Head of caudate nucleus (tissue), 42 donors: ENCODE data around the gene C17orf58.
A peak's percentile ranks its signal among the peaks of the same experiment; 100 is the strongest.
"Not testable (repeated sequence)": the region's sequence is repeated elsewhere in the genome, so short reads cannot be mapped to it uniquely, and the experiment has no call there.

Experiments used
- DNase-seq, 42 donors: peaks; one replicate each; pipeline versions ENCODE4 v3.0.0 to v3.0.0-alpha.2; 2020 to 2021; ENCODE audit warnings: mixed read lengths in 7 of 42
- intact Hi-C: fragments of 100-400 bp; cut with DNase I; formaldehyde crosslinking; loops from one replicate; pipeline ENCODE4 v1.15.0; 2022

C17orf58 gene

DNA sequence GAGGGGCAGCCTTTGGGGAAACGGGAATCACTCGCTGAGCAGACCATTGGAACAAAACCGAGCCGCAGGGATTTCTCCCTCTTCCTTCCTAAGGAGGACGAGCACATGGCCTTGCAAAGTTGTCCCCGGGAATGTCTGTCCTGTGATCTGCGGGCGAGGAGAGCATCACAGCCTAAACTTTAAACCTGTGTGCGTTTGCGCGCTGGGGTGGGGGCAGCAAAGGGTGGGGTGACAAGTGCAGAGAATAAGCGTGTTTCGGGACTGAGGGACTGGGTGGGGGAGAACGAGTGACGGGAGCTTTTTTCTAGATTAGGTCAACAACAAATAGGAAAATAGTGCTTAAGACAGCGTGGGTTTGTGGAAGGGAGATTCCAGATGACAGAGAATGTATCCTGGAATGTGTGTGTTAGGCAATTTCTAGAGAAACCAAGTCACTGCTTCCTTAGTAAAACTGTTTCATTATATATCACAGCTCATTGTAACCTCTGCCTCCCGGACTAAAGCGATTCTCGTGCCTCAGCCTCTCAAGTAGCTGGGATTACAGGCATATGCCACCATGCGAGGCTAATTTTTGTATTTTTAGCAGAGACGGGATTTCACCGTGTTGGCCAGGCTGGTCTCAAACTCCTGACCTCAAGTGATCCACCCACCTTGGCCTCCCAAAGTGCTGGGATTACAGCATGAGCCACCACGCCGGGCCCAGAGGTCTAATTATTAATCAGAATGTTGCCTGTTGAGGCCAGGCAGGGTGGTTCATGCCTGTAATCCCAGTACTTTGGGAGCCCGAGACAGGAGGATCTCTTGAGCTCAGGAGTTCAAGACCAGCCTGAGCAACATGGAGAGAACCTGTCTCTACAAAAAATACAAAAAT is at the start of gene C17orf58:
Gene C17orf58 (minus strand): TSS at position 169 of the 871 bp plus-strand sequence. CDS start 271 bp downstream, outside the sequence.
- intact Hi-C loops: not testable (repeated sequence)
- DNase-seq: peak in 1 of 42 donors; percentile 15

DNA sequence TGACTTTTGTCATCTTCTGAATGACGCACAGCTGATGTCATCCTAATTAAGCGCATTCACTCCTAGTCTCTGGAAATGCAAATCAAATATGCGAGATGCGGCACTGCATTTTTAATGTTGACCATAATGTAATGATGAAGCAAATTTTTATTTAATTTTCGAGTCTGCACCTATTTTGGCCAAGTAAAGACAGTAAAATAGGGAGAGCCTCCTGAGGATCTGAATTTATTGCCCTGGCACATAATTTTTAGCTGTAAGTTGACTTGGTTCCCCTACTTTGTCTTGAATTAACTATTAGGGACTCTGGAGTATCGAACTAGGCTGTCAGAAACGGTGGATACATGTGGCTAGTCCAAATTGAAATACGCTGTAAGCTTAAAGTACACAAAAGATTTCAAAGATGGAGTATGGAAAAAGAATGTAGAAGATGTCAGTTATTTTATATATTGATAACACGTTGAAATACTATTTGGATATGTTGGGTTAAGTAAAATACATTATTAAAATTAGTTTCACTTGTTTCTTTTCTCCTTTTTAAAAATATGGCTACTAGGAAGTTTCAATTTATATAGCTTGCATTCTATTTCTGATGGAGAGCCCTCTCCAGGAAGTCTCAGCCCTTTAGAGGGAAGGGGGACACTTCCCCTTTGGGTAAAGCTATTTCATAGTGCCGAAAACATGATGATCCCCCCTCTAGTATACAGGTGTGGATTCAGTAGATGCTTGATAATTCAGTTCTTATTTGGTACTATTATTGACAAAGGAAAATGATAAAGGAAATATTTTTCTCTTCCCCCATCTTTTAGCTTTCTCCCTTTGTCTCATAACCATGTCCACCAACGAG is 40.3 kb upstream of the C17orf58 start:
- intact Hi-C loops: no loop called here
- DNase-seq: no peak

DNA sequence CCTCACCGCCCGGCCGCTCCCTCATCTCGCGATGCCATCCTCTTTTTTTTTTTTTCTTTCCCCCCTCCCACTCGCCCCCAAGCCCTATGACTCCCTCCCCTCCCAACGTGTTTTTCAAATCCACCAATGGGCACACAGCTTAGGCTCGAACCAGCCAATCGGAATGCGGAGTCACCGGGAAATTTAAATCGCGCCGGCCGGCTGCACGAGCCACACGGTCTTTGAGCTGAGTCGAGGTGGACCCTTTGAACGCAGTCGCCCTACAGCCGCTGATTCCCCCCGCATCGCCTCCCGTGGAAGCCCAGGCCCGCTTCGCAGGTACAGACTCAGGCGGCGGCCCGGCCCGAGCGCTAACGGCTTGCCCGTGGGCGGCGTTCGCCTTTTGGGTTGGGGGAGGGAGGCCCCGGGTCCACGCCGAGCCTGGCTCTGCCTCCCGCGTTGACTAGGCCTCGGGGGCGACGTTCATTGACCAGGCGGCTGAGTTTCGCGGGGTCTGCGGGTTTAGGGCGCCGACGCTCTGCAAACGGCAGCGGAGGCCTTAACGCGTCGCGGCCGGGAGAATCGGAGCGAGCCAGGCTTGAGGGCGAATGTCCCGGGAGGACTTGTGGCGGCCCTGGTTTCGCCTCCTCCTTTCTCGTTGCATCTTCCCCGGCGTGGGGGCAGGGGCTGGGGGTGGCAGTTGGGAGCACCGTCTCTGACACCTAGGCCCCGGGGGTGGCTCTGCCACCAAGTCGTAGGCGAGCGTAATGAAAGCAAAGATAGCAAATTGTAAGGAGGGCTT is 39.4 kb upstream of the C17orf58 start, which contains the start of gene KPNA2:
Gene KPNA2 (plus strand): TSS at position 213 of the 781 bp plus-strand sequence. CDS start 1,398 bp downstream, outside the sequence.
- peak; percentile 67 to 96 (median 91) for DNase-seq
- intact Hi-C loops: no loop called here

DNA sequence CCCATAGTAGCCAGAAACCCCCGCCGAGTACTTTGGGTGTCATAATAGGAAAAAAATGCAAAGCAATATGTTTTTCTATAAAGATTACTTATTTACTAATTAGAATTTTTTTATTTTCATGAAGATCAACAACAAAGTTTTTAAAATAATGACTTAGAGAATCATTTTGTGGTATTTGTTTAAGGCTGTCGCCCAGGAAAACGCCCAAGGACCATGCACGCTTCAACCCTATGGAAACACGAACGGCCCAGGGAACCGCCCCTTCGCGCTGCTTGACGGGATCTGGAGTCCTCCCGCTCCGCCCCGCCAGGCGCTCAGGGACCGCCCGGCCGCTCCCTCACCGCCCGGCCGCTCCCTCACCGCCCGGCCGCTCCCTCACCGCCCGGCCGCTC is 38.9 kb upstream of the C17orf58 start:
- peak; percentile 89 to 98 (median 95) for DNase-seq
- intact Hi-C loops: no loop called here

DNA sequence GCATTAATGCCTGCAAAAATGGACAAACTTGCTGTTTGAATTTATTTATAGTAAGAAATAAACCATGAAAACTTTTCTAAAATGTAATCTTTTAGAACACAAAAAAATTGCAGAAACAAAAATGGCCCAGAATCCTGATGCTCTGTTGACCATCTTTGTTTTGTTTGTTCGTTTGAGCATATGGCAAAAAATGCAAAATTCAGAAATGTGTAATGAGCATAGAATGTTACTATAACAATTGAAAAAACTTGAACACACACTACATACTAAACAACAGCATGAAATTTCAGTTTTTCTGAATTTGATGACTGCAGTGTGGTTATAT is 38.1 kb upstream of the C17orf58 start:
- intact Hi-C loops: no loop called here
- DNase-seq: no peak

DNA sequence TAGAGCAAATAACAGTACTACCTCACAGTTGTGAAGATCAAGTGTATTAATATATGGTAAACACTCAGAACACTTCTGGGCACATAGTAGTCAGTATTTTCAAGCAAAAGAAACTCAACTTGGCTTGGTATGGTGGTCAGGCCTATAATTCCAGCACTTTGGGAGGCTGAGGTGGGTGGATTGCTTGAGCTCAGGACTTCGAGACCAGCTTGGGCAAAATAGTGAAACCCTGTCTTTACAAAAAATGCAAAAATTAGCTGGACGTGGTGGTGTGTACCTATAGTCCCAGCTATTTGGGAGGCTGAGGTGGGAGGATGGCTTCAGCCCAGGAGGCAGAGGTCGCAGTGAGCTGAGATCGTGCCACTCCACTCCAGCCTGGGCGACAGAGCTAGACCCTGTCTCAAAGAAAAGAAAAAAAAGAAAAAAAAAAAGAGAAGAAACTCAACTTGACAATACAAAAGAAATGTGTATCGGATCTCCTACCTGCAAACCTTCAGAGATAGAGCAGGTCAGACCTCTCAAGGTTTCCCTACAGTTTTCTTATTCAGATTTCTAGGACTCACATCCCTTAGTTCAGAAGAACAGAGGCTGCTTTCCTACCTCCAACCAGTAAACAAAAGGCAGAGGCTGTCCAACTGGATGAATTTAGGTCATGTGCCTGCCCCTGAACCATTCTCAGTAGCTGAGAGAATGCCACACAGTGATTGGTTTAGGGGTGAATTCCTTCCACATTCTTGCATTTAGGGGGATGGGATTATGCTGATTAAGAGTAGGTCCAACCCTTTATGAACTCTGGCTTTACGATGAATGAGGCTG is 37.6 kb upstream of the C17orf58 start:
- peak in 1 of 42 donors; percentile 8 for DNase-seq
- intact Hi-C loops: no loop called here

DNA sequence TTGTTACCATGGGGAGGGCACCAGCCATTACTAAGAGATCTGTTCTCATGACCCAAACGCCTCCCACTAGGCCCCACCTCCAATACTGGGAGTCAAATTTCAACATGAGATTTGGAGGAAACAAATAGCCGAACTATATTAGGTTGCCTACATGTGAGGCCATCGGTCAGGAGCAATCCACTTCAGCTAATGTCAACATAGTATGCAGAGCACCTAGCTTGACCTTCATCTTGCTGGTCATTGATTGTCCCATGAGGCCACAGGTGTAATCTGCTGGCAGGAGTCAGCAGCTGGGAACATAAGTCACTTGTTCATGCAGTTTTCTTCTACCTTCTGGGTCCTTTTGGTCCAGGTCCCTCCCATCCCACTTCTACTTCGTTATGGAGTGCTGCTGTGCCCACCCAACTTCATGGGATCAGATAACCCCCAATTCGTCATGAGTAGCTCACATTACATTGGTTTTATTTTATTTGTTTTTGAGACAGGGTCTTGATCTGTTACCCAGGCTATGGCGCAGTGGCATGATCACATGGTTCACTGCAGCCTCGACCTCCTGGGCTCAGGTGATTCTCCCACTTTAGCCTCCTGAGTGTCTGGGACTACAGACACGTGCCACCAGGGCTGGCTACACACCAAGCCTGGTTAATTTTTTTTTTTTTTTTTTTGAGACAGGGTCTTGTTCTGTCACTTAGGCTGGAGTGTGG is 33.4 kb upstream of the C17orf58 start:
- intact Hi-C loops: no loop called here
- no peak for DNase-seq

DNA sequence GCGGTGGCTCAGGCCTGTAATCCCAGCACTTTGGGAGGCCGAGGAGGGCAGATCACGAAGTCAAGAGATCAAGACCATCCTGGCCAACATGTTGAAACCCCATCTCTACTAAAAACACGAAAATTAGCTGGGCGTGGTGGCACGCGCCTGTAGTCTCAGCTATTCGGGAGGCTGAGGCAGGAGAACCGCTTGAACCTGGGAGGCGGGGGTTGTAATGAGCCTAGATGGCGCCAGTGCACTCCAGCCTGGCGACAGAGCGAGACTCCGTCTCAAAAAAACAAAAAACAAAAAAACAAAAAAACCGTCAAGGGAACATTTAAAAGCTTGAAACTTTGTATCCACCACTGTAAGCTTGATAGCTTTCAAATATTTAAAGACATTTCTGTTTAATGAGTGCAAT is 26.3 kb upstream of the C17orf58 start:
- intact Hi-C loops, DNase-seq: not testable (repeated sequence)

DNA sequence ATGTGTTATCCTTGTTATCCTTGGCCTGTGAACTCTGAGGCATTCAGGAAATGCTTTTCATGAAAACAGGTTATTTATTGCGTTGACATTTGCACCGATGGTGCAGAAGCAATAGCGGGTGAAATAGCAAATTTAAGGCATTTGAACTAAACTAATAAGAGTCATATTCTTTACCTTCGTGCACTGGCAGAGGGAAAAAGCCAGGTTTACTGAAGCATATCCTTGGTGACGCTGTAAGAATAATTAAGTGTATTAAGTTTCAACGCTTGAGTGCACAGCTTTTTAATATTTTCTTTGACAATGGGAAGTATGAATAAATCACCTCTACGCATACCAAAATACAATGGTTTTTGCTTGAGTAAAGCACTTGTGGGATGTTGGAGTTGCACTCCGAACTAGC is 25.7 kb upstream of the C17orf58 start:
- DNase-seq: no peak
- intact Hi-C loops: no loop called here

DNA sequence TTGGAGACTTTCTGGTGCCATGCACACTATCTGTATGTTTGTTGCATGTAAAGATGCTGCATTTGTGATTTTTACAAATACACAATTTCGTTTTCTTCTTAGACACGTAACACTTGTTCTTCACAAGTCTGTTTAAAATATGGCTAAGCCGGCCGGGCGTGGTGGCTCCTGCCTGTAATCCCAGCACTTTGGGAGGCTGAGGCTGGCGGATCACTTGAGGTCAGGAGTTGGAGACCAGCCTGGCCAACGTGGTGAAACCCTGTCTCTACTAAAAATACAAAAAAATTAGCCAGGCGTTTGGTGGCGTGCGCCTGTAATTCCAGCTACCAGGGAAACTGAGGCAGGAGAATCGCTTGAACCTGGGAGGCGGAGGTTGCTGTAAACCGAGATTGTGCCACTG is 24.5 kb upstream of the C17orf58 start:
- intact Hi-C loops, DNase-seq: not testable (repeated sequence)

DNA sequence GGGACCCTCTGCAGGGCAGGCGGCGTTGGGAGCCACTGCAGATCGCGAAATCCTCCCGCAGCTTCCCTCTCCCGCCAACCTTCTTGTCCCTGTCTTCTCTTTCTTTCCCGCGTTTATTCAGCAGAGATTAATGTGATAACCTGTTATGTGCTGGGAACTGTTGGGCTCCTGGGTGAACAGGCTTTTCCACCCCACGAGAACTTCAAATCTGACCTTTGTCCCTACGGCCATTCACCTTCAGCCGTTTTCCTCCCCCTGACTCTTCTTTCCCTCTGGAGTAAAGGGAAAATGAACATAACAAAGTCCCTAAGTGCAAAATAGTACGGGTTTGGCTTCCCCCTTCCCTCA is 24.1 kb upstream of the C17orf58 start:
- DNase-seq: peak in 2 of 42 donors; percentile 21 to 23
- intact Hi-C loops: no loop called here

DNA sequence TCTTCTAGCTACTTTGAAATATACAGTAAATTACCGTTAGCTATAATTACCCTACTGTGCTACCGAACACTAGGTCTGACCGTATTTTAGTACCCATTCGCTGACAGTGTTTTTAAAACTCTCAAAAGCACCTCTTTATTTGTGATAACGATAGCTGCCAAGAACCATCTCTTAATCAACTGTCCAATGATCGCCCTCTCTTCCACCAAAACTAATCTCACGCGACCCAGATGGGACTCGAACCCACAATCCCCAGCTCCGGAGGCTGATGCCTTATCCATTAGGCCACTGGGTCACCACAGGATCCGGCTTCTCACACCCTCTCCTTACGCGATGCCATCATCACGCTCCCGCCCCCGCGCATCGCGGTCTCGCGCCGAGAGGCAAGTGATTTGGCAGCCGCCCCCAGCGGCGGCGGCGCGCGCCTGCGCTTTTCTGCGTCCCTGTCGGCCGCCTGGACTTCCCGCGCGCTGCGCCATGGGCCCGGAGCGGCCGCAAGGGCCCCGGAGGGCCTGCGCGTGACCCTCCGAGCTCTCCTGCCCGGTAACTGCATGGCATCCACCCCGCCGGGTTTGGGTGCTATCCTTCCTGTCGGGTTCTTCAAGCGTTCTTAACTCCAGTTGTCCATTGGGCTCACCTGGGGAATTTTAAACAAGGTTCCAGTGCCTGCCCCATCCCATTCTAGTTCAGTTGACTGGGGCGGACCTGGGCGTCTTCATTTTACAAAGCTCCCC is 23.6 kb upstream of the C17orf58 start:
- DNase-seq: peak; percentile 90 to 99 (median 97)
- intact Hi-C loops: loop anchor here (2.0 kb wide), 1 partner anchor 27 kb away; no protein-coding TSS in a partner anchor

DNA sequence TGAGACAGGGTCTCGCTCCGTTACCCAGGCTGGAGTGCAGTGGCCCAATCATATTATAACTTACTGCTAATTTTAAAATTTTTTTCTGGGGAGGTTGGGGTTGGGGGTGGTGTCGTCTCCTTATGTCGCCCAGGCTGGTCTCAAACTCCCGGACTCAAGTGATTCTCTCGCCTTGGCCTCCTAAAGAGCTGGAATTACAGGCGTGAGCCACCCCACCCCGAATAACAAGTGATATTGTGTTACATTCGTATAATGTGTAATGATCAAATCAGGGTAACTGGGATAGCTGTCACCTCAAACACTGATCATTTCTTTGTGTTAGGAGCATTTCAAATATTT is 23.0 kb upstream of the C17orf58 start:
- intact Hi-C loops: loop anchor here (2.0 kb wide), 1 partner anchor 27 kb away; no protein-coding TSS in a partner anchor
- peak in 5 of 42 donors; percentile 10 to 45 (median 16) for DNase-seq

DNA sequence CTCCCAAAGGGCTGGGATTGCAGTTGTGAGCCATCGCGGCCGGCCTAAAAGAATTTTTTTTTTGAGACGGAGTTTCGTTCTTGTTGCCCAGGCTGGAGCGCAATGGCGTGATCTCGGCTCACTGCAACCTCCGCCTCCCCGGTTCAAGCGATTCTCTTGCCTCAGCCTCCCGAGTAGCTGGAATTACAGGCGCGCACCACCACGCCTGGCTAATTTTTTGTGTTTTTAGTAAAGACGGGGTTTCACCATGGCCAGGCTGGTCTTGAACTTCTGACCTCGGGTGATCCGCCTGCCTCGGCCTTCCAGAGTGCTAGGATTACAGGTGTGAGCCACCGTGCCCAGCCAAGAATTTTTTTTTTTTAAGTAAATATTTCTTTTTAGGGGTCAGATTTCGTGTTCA is 22.2 kb upstream of the C17orf58 start:
- peak in 1 of 42 donors; percentile 7 for DNase-seq
- intact Hi-C loops: loop anchor here (2.0 kb wide), 1 partner anchor 26 kb away; no protein-coding TSS in a partner anchor

DNA sequence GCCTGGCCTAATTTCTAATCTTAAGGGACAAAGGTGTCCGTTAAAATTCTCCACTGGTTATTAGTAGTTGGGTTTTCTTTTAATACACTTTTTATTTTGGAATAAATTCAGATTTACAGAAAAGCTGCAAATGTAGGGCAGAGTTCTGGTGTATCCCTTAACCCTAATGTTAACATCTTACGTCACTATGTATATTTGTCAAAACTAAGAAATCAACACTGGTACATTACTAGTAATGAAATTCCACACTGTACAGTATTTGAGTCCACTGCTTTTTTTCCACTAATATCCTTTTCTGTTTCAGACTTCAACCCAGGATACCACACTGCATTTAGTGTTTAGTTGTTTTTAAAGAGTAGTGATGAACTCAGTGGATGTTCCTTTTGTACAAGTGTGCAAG is 20.6 kb upstream of the C17orf58 start:
- DNase-seq: no peak
- intact Hi-C loops: no loop called here

DNA sequence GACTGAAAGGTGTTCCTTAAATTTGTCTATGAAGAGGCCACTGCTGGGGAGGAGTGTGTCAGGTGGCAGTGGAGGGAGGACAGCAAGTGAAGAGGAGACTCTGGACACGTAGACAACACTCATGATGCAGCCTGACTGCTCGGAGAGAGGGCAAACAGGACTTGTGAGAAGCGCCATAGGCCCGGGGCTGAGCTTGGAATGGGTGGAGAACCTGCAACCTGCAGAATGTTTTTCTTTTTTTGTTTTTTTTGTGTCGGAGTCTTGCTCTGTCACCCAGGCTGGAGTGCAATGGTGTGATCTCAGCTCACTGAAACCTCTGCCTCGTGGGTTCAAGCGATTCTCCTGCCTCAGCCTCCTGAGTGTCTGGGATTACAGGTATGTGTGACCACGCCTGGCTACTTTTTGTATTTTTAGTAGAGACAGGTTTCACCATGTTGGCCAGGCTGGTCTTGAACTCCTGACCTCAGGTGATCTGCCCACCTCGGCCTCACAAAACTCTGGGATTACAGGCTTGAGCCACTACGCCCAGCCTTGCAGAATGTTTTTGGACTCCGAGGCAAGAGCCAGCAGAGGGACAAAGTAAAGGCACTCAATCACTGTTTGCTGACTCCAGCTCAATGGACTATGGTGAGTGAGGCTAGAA is 18.9 kb upstream of the C17orf58 start:
- no peak for DNase-seq
- intact Hi-C loops: no loop called here

DNA sequence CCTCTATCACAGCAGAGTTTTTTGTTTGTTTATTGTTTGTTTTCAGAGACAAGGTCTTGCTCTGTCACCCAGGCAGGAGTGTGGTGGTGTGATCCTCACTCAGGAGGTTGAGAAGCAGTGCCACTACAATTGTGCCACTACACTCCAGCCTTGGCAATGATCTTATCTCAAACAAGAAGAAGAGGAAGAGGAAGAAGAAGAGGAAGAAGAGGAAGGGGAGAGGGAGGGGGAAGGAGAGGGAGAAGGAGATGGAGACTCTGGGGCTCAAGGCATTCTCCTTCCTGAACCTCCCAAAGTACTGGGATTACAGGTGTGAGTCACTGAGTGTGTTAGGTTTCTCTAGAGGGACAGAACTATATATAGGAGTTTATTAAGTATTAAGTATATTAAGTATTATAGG is 17.1 kb upstream of the C17orf58 start:
- no peak for DNase-seq
- intact Hi-C loops: no loop called here
